Fibroblast of pulmonary artery (primary cell): Measurements from ENCODE around the gene KATNB1.
A peak's percentile ranks its signal among the peaks of the same experiment; 100 is the strongest.

Experiments used
- DNase-seq: peaks from one replicate; pipeline ENCODE4 v3.0.0-alpha.2; 2010; ENCODE audit warnings: low read depth
- H3K4me3 ChIP-seq: replicated peaks from 2 replicates; pipeline ENCODE4 v1.5.1; 2011; ENCODE audit warnings: low read depth, mild to moderate bottlenecking, control low read depth, low read length, moderate library complexity
- CTCF ChIP-seq: IDR thresholded peaks from 2 replicates; pipeline ENCODE4 v1.5.1; 2011; ENCODE audit warnings: mild to moderate bottlenecking, control low read depth, low read length, inconsistent platforms; ENCODE audit errors: missing control alignments

KATNB1 gene

GRCh38 chr16:57803134-57803990 is 67.8 kb downstream of the KATNB1 start:
- H3K4me3 ChIP-seq: no peak overlapping the region
- DNase-seq: peak; percentile 50
- TF ChIP-seq CTCF: no peak

GRCh38 chr16:57804111-57804837 is 68.7 kb downstream of the KATNB1 start:
- H3K4me3 ChIP-seq: no peak overlapping the region
- DNase-seq: no peak
- TF ChIP-seq CTCF: no peak

GRCh38 chr16:57805176-57805575 is 69.6 kb downstream of the KATNB1 start:
- no peak for TF ChIP-seq CTCF
- H3K4me3 ChIP-seq: no peak overlapping the region

More at GRCh38 chr16:57805176-57805575, 69.6 kb downstream of the KATNB1 start:
- no peak for DNase-seq
